Measurements from ENCODE around the gene KCNAB1. TPM values are rescaled to one million over a fixed set of nuclear protein-coding genes. Genes with fewer than 3 reads are reported as not detected.
A peak's percentile ranks its signal among the peaks of the same experiment; 100 is the strongest.

Gene KCNAB1
- total and polyA plus RNA-seq, 4 donors, result 8.9 to 45.8 (median 17.8) TPM

GRCh38 chr3:156293566-156293965 lies 173.2 kb downstream of the KCNAB1 start:
- DNase-seq (no peak), ATAC-seq (ENCODE audit: low FRiP score) (no peak)
- intact Hi-C loops (cut with DNase I), result loop anchor here in 1 of 2 donors (5.0 kb wide), 1 partner anchor 164 kb away; no protein-coding TSS in a partner anchor
- H3K9me3 ChIP-seq (ENCODE audit: control insufficient read depth, low read length), result no peaks in the 10 kb centered on the region
- H3K4me1 ChIP-seq (ENCODE audit: control insufficient read depth in 1 of 2, insufficient read depth in 2 of 2, low read length in 2 of 2), result no peaks in the 10 kb centered on the region
- H3K27ac ChIP-seq (ENCODE audit: low read depth in 1 of 2, low read length in 2 of 2), result no peak overlapping the region
- no peak overlapping the region for H3K4me3 ChIP-seq (ENCODE audit: low read length in 2 of 2)
- no peaks in the 10 kb centered on the region for H3K27me3 ChIP-seq (ENCODE audit: control insufficient read depth in 1 of 2, insufficient read depth in 2 of 2, low read length in 1 of 2)
- 94 to 100% methylated on average over 1 of the region's 1 CpG for WGBS, 2 donors
- H3K36me3 ChIP-seq (ENCODE audit: control insufficient read depth in 1 of 2, insufficient read depth in 2 of 2, low read length in 1 of 2), result no peaks in the 10 kb centered on the region

- no peaks in the 10 kb centered on the region for H3K36me3 ChIP-seq (ENCODE audit: control insufficient read depth in 1 of 2, insufficient read depth in 2 of 2, low read length in 1 of 2)
- no peak for ATAC-seq (ENCODE audit: low FRiP score)
- H3K27ac ChIP-seq (ENCODE audit: low read depth in 1 of 2, low read length in 2 of 2), result no peak overlapping the region
- no peak for DNase-seq
- no peaks in the 10 kb centered on the region for H3K4me1 ChIP-seq (ENCODE audit: control insufficient read depth in 1 of 2, insufficient read depth in 2 of 2, low read length in 2 of 2)
- no peak overlapping the region for H3K4me3 ChIP-seq (ENCODE audit: low read length in 2 of 2)
- no peaks in the 10 kb centered on the region for H3K9me3 ChIP-seq (ENCODE audit: control insufficient read depth, low read length)
- intact Hi-C loops (cut with DNase I), result no loop called here
- H3K27me3 ChIP-seq (ENCODE audit: control insufficient read depth in 1 of 2, insufficient read depth in 2 of 2, low read length in 1 of 2), result no peaks in the 10 kb centered on the region
- whole genome bisulfite sequencing, 2 donors, result 89 to 91% methylated on average over 8 of the region's 8 CpGs
Observed at GRCh38 chr3:156297582-156297981, 177.2 kb downstream of the KCNAB1 start.

DNA sequence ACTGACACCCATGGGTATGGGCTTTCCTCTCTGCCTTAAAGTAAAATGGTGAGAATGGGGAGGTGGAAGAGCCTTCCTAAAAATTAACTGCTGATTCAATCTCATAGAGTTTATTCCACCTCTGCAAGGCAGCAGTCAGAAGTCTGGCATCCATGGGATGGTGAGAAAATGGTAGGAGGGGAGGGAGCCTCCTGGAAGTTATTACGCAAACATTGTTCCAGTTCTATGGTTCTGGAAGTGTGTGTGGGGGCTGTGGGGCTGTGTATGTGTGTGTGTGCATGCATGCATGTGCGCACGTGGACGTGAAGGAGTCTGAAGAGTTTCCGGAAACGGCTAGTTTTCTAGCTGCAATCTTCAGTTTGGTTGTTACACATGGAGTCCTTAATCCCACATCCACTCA lies 177.6 kb downstream of the KCNAB1 start:
- Histone ChIP-seq H3K4me3 (ENCODE audit: low read length in 2 of 2) (no peak overlapping the region), H3K27me3 (ENCODE audit: control insufficient read depth in 1 of 2, insufficient read depth in 2 of 2, low read length in 1 of 2) (no peaks in the 10 kb centered on the region), H3K27ac (ENCODE audit: low read depth in 1 of 2, low read length in 2 of 2) (no peak overlapping the region), H3K36me3 (ENCODE audit: control insufficient read depth in 1 of 2, insufficient read depth in 2 of 2, low read length in 1 of 2) (no peaks in the 10 kb centered on the region), H3K4me1 (ENCODE audit: control insufficient read depth in 1 of 2, insufficient read depth in 2 of 2, low read length in 2 of 2) (peaks cover 0 to 3% of the 10 kb centered on the region in 2 donors), H3K9me3 (ENCODE audit: control insufficient read depth, low read length) (no peaks in the 10 kb centered on the region)
- intact Hi-C loops (cut with DNase I), result no loop called here
- ATAC-seq (ENCODE audit: low FRiP score), result no peak
- DNase-seq, result no peak
- WGBS, 2 donors, result 98 to 99% methylated on average over 6 of the region's 6 CpGs

- Histone ChIP-seq H3K27ac (ENCODE audit: low read depth in 1 of 2, low read length in 2 of 2) (no peak overlapping the region), H3K9me3 (ENCODE audit: control insufficient read depth, low read length) (no peaks in the 10 kb centered on the region), H3K4me3 (ENCODE audit: low read length in 2 of 2) (no peak overlapping the region), H3K36me3 (ENCODE audit: control insufficient read depth in 1 of 2, insufficient read depth in 2 of 2, low read length in 1 of 2) (no peaks in the 10 kb centered on the region), H3K27me3 (ENCODE audit: control insufficient read depth in 1 of 2, insufficient read depth in 2 of 2, low read length in 1 of 2) (no peaks in the 10 kb centered on the region), H3K4me1 (ENCODE audit: control insufficient read depth in 1 of 2, insufficient read depth in 2 of 2, low read length in 2 of 2) (peaks cover 2 to 8% of the 10 kb centered on the region in 2 donors)
- 93 to 95% methylated on average over 2 of the region's 2 CpGs for WGBS, 2 donors
- no peak for ATAC-seq (ENCODE audit: low FRiP score)
- intact Hi-C loops (cut with DNase I), result no loop called here
- peak in 1 of 2 donors; percentile 89 for DNase-seq
Observed at GRCh38 chr3:156298938-156299337, 178.6 kb downstream of the KCNAB1 start.

DNA sequence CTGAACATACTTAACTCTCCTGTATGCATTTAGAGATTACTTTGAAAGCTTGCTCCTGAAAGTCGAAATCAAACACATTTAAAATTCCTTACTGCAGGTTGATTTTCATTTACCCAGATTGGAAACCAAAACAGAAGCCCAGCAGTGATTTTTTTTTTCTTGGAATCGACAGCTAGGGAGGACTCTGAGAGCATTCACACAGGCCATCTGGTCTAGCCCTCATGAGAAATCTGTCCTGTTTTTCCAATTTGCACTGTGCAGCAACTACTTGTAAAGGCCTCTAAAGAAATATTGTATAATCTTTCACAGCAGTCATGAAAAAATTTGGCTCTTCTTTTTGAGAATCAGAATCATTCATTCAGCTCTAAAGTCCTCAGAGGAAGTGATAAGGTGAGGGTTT lies 179.2 kb downstream of the KCNAB1 start:
- Histone ChIP-seq H3K4me3 (ENCODE audit: low read length in 2 of 2) (no peak overlapping the region), H3K9me3 (ENCODE audit: control insufficient read depth, low read length) (no peaks in the 10 kb centered on the region), H3K36me3 (ENCODE audit: control insufficient read depth in 1 of 2, insufficient read depth in 2 of 2, low read length in 1 of 2) (no peaks in the 10 kb centered on the region), H3K27me3 (ENCODE audit: control insufficient read depth in 1 of 2, insufficient read depth in 2 of 2, low read length in 1 of 2) (no peaks in the 10 kb centered on the region), H3K27ac (ENCODE audit: low read depth in 1 of 2, low read length in 2 of 2) (no peak overlapping the region), H3K4me1 (ENCODE audit: control insufficient read depth in 1 of 2, insufficient read depth in 2 of 2, low read length in 2 of 2) (peaks cover 2 to 8% of the 10 kb centered on the region in 2 donors)
- 86 to 93% methylated on average over 2 of the region's 2 CpGs for WGBS, 2 donors
- intact Hi-C loops (cut with DNase I), result no loop called here
- ATAC-seq (ENCODE audit: low FRiP score) (no peak), DNase-seq (no peak)

GRCh38 chr3:156300371-156300770 lies 180.0 kb downstream of the KCNAB1 start:
- no peak for DNase-seq
- Histone ChIP-seq H3K4me1 (ENCODE audit: control insufficient read depth in 1 of 2, insufficient read depth in 2 of 2, low read length in 2 of 2) (peaks cover 2 to 11% of the 10 kb centered on the region in 2 donors), H3K36me3 (ENCODE audit: control insufficient read depth in 1 of 2, insufficient read depth in 2 of 2, low read length in 1 of 2) (no peaks in the 10 kb centered on the region), H3K27me3 (ENCODE audit: control insufficient read depth in 1 of 2, insufficient read depth in 2 of 2, low read length in 1 of 2) (no peaks in the 10 kb centered on the region), H3K4me3 (ENCODE audit: low read length in 2 of 2) (no peak overlapping the region), H3K9me3 (ENCODE audit: control insufficient read depth, low read length) (no peaks in the 10 kb centered on the region), H3K27ac (ENCODE audit: low read depth in 1 of 2, low read length in 2 of 2) (no peak overlapping the region)
- 74 to 78% methylated on average over 3 of the region's 3 CpGs for WGBS, 2 donors
- intact Hi-C loops (cut with DNase I), result no loop called here
- no peak for ATAC-seq (ENCODE audit: low FRiP score)

DNA sequence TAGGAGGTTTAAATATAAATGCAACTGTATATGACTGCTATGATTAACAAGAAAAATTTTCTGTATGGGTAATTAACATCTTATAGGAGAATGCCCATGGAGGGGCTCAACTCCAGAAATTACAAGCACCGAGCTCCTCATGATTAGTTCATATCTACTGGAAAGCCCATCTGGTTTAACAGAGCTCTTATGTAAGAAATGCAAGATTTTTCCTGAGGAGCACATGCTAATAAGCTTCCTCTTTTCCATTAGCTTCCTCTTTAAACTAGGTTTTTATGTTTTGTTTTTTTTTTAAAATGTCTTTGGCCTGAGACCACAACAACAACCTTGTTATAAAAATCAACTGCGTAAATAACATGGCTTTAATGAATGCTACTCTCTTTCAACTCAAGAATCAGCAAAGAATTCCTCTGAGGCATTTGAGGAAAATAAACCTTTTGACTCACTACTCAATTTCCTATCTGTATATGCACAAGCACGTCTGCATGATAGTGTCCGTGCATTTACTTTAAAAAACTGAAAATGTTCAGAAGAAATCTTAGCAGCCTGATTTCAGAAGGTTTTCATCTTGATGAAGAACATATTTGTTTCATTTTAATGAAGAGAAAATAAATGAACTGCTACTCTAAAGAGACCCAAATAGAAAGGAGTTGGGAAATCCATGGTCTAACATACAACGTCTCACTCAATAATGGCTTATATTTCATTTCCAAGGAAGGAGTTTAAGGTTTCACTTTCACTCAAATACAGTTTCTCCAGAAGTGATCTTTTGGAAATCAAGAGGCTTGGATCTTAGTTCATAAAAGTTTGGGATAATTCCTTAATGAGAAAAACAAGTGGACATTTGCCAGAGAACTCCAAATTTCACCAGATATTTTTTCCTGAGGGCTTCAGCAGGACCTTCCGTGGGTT lies 180.8 kb downstream of the KCNAB1 start:
- DNase-seq, result no peak
- no peak for ATAC-seq (ENCODE audit: low FRiP score)
- Histone ChIP-seq H3K9me3 (ENCODE audit: control insufficient read depth, low read length) (no peaks in the 10 kb centered on the region), H3K4me1 (ENCODE audit: control insufficient read depth in 1 of 2, insufficient read depth in 2 of 2, low read length in 2 of 2) (peaks cover 2 to 15% of the 10 kb centered on the region in 2 donors), H3K27ac (ENCODE audit: low read depth in 1 of 2, low read length in 2 of 2) (no peak overlapping the region), H3K4me3 (ENCODE audit: low read length in 2 of 2) (peak overlapping the region in 1 of 2 donors; percentile 18), H3K36me3 (ENCODE audit: control insufficient read depth in 1 of 2, insufficient read depth in 2 of 2, low read length in 1 of 2) (no peaks in the 10 kb centered on the region), H3K27me3 (ENCODE audit: control insufficient read depth in 1 of 2, insufficient read depth in 2 of 2, low read length in 1 of 2) (no peaks in the 10 kb centered on the region)
- WGBS, 2 donors, result 51 to 55% methylated on average over 6 of the region's 6 CpGs
- intact Hi-C loops (cut with DNase I), result no loop called here

- no peaks in the 10 kb centered on the region for H3K36me3 ChIP-seq (ENCODE audit: control insufficient read depth in 1 of 2, insufficient read depth in 2 of 2, low read length in 1 of 2)
- peak overlapping the region; percentile 67 to 74 for H3K27ac ChIP-seq (ENCODE audit: low read depth in 1 of 2, low read length in 2 of 2)
- no peak for ATAC-seq (ENCODE audit: low FRiP score)
- 86 to 90% methylated on average over 1 of the region's 1 CpG for WGBS, 2 donors
- H3K4me1 ChIP-seq (ENCODE audit: control insufficient read depth in 1 of 2, insufficient read depth in 2 of 2, low read length in 2 of 2), result peaks cover 7 to 15% of the 10 kb centered on the region in 2 donors
- intact Hi-C loops (cut with DNase I), result no loop called here
- no peaks in the 10 kb centered on the region for H3K27me3 ChIP-seq (ENCODE audit: control insufficient read depth in 1 of 2, insufficient read depth in 2 of 2, low read length in 1 of 2)
- no peak for DNase-seq
- H3K9me3 ChIP-seq (ENCODE audit: control insufficient read depth, low read length), result no peaks in the 10 kb centered on the region
- H3K4me3 ChIP-seq (ENCODE audit: low read length in 2 of 2), result no peak overlapping the region
Observed at GRCh38 chr3:156303001-156303707, 182.8 kb downstream of the KCNAB1 start.

All from aorta (tissue), 5 donors.